DOHH2 (cell line): Measurements from ENCODE around the gene NUDT13.

Experiments used
- CTCF ChIP-seq: fragments of 200-600 bp; sonication (generic); IDR thresholded peaks from one replicate; pipeline ENCODE4 v1.5.1; 2014; ENCODE audit warnings: antibody characterized with exemption, mild to moderate bottlenecking, low read depth, low read length; ENCODE audit not compliant: poor library complexity, severe bottlenecking
- EZH2phosphoT487 ChIP-seq: fragments of 200-600 bp; sonication (generic); IDR thresholded peaks from 2 replicates; pipeline ENCODE4 v1.6.1; 2017; ENCODE audit warnings: borderline replicate concordance, mild to moderate bottlenecking, antibody characterized with exemption, low read length, moderate library complexity, mixed read lengths

- TF ChIP-seq CTCF = no peak
- TF ChIP-seq EZH2phosphoT487 = no peak
These were observed 44.8 kb upstream of the NUDT13 start for GRCh38 chr10:73065441-73065840.
